B cell (primary cell): ENCODE results near the gene PLCE1. TPM values are rescaled to one million over a fixed set of nuclear protein-coding genes. Genes with fewer than 3 reads are reported as not detected.

Source experiments
- ATAC-seq: fragments of 200-7000 bp; cut with Tn5 transposase; one replicate; pipeline ENCODE4 v1.10.0; 2021; ENCODE audit warnings: low read depth, mild to moderate bottlenecking, moderate number of reproducible peaks, moderate library complexity
- CTCF ChIA-PET: fragments of 350-600 bp; sonication (Branson Sonifier 250); formaldehyde crosslinking; loops from one replicate; lab custom pipeline; 2021; ENCODE audit warnings: antibody characterized with exemption, inconsistent platforms; lab: Charles Lee
- POLR2A ChIA-PET: fragments of 350-600 bp; sonication (Branson Sonifier 250); formaldehyde crosslinking; loops from one replicate; lab custom pipeline; 2021; ENCODE audit warnings: antibody characterized with exemption; lab: Charles Lee
- DNase-seq: peaks from one replicate; pipeline ENCODE4 v3.0.0; 2013
- H2AFZ ChIP-seq: 2 replicates; pipeline ENCODE4 v1.6.1; 2012; ENCODE audit warnings: mild to moderate bottlenecking, low read depth, low read length; ENCODE audit not compliant: insufficient read depth, poor library complexity, severe bottlenecking
- H3K27ac ChIP-seq, 2 donors: 1 replicate in 1 of 2; 2 replicates in 1 of 2; pipeline ENCODE4 v1.5.1; 2012 to 2013; ENCODE audit warnings: low read length in 2 of 2, mild to moderate bottlenecking in 2 of 2, moderate library complexity in 1 of 2
- H3K27me3 ChIP-seq, 4 experiments: fragments of 200-600 bp in 1 of 4; sonication (generic) in 1 of 4; replicated peaks in 1 of 4; 1 replicate in 2 of 4; 2 replicates in 2 of 4; pipeline versions ENCODE4 v1.6.1 to v1.7.0; 2013 to 2016; ENCODE audit warnings: low read length in 3 of 4, mild to moderate bottlenecking in 2 of 4, mixed read lengths in 1 of 4, moderate library complexity in 1 of 4; ENCODE audit not compliant: insufficient read depth in 4 of 4, control insufficient read depth in 3 of 4; ENCODE audit errors: control extremely low read depth in 1 of 4
- H3K36me3 ChIP-seq, 2 experiments: replicated peaks in 1 of 2; 1 replicate in 1 of 2; 2 replicates in 1 of 2; pipeline versions ENCODE4 v1.6.1 to v1.7.1; 2013; ENCODE audit warnings: low read length in 1 of 2; ENCODE audit not compliant: insufficient read depth in 2 of 2, control insufficient read depth in 1 of 2; ENCODE audit errors: control extremely low read depth in 1 of 2, extremely low read depth in 1 of 2
- H3K4me1 ChIP-seq, 2 donors: fragments of 200-600 bp in 1 of 2; sonication (generic) in 1 of 2; 1 replicate in 1 of 2; 2 replicates in 1 of 2; pipeline versions ENCODE4 v1.5.1 to v1.6.1; 2013 to 2017; ENCODE audit warnings: low read length in 2 of 2; ENCODE audit not compliant: control insufficient read depth in 2 of 2, insufficient read depth in 2 of 2
- H3K4me2 ChIP-seq: replicated peaks from 2 replicates; pipeline ENCODE3; 2012; ENCODE audit warnings: mild to moderate bottlenecking, low read depth, low read length; ENCODE audit not compliant: poor library complexity, severe bottlenecking
- H3K4me3 ChIP-seq, 5 experiments: fragments of 200-600 bp in 1 of 5; sonication (generic) in 1 of 5; 1 replicate in 3 of 5; 2 replicates in 2 of 5; pipeline versions ENCODE4 v1.5.1 to v1.7.0; 2011 to 2016; ENCODE audit warnings: low read length in 4 of 5, mild to moderate bottlenecking in 4 of 5, low read depth in 2 of 5, control low read depth in 1 of 5, moderate library complexity in 1 of 5; ENCODE audit not compliant: insufficient read depth in 1 of 5; ENCODE audit errors: control extremely low read depth in 1 of 5, extremely low read depth in 1 of 5
- H3K79me2 ChIP-seq: fragments of 200-600 bp; sonication (generic); one replicate; pipeline ENCODE4 v1.6.0; 2016; ENCODE audit warnings: low read length; ENCODE audit not compliant: control insufficient read depth, insufficient read depth
- H3K9ac ChIP-seq: fragments of 200-600 bp; sonication (generic); 2 replicates; pipeline ENCODE4 v1.6.1; 2017; ENCODE audit warnings: mild to moderate bottlenecking, low read length, moderate library complexity
- H3K9me3 ChIP-seq, 3 donors: one replicate each; pipeline versions ENCODE4 v1.6.1 to v1.7.1; 2013; ENCODE audit warnings: low read length in 2 of 3; ENCODE audit not compliant: control insufficient read depth in 2 of 3, insufficient read depth in 1 of 3; ENCODE audit errors: control extremely low read depth in 1 of 3
- H4K20me1 ChIP-seq: 2 replicates; pipeline ENCODE4 v1.6.0; 2012; ENCODE audit warnings: mild to moderate bottlenecking, low read length; ENCODE audit not compliant: insufficient read depth, control insufficient read depth, poor library complexity, severe bottlenecking
- H3K27ac Mint-ChIP-seq: one replicate; pipeline ENCODE4 v1.8.0; 2021; ENCODE audit warnings: mixed read lengths
- H3K27me3 Mint-ChIP-seq: one replicate; pipeline ENCODE4 v1.8.0; 2021; ENCODE audit warnings: mixed read lengths
- H3K4me1 Mint-ChIP-seq: one replicate; pipeline ENCODE4 v1.8.0; 2021; ENCODE audit warnings: mixed read lengths
- H3K4me3 Mint-ChIP-seq: one replicate; pipeline ENCODE4 v1.8.0; 2021; ENCODE audit warnings: mixed read lengths
- H3K9me3 Mint-ChIP-seq: one replicate; pipeline ENCODE4 v1.8.0; 2022; ENCODE audit warnings: mixed read lengths; ENCODE audit not compliant: insufficient read depth
- CTCF ChIP-seq: fragments of 200-600 bp; IDR thresholded peaks from one replicate; pipeline ENCODE4 v1.8.0; 2022; ENCODE audit warnings: antibody characterized with exemption, mild to moderate bottlenecking
- EZH2 ChIP-seq: IDR thresholded peaks from 2 replicates; pipeline ENCODE4 v1.6.1; 2012; ENCODE audit warnings: borderline replicate concordance, low read depth, mild to moderate bottlenecking, moderate library complexity, low read length; ENCODE audit not compliant: insufficient read depth, poor library complexity, severe bottlenecking
- WGBS: methylation state at CpG from one replicate; pipeline ENCODE4 v1.1.5; 2013; ENCODE audit warnings: missing lambda C conversion rate; ENCODE audit not compliant: insufficient coverage; 5-methylcytosine and 5-hydroxymethylcytosine counted together
- intact Hi-C: fragments of 100-400 bp; cut with micrococcal nuclease; formaldehyde crosslinking; loops from one replicate; pipeline ENCODE4 v1.10.0; 2022
- polyA plus RNA-seq: library from polyadenylated mRNA; depleted of rRNA; stranded (reverse); fragments of >200 nt; gene quantifications from 2 replicates; pipeline ENCODE4 v1.2.3, GENCODE V29; 2012
- total RNA-seq, 2 donors: library from RNA; stranded (reverse); fragments of 120-200 nt in 1 of 2; gene quantifications; 1 replicate in 1 of 2; 2 replicates in 1 of 2; pipeline versions ENCODE4 v1.2.3 to v1.2.4, GENCODE V29; 2013 to 2022

The PLCE1 gene
- total and polyA plus RNA-seq, 2 donors (not counting 1 experiment from before 2014, with no cell fraction given), result not detected

- H3K27me3 Mint-ChIP-seq, result peaks cover 6% of the 10 kb centered on the region
- POLR2A ChIA-PET, result no interaction called here
- no peaks in the 10 kb centered on the region for H3K27me3 ChIP-seq
- no peaks in the 10 kb centered on the region for H3K36me3 ChIP-seq
- no peak overlapping the region for H3K9ac ChIP-seq
- no peak overlapping the region for H3K4me2 ChIP-seq
- H3K79me2 ChIP-seq, result no peaks in the 10 kb centered on the region
- no peak for DNase-seq
- H3K4me3 Mint-ChIP-seq, result no peak overlapping the region
- H3K9me3 ChIP-seq, result no peaks in the 10 kb centered on the region
- no peak overlapping the region for H3K4me3 ChIP-seq
- no peak overlapping the region for H3K27ac ChIP-seq
- intact Hi-C loops, result no loop called here
- no peaks in the 10 kb centered on the region for H3K4me1 ChIP-seq
- no peaks in the 10 kb centered on the region for H3K9me3 Mint-ChIP-seq
- no CpG with 5 or more reads among the region's 3 CpGs for WGBS
- no peak overlapping the region for H2AFZ ChIP-seq
- no peaks in the 10 kb centered on the region for H4K20me1 ChIP-seq
- CTCF ChIA-PET, result no interaction called here
- no peak for ATAC-seq
- no peaks in the 10 kb centered on the region for H3K4me1 Mint-ChIP-seq
- no peak overlapping the region for H3K27ac Mint-ChIP-seq
- no peak for TF ChIP-seq CTCF
- TF ChIP-seq EZH2, result no peak
These were observed 23.3 kb downstream of the PLCE1 start for GRCh38 chr10:94016727-94017714.

GRCh38 chr10:94018107-94018506 is 24.4 kb downstream of the PLCE1 start:
- H3K9me3 Mint-ChIP-seq, result no peaks in the 10 kb centered on the region
- ChIA-PET CTCF (no interaction called here), POLR2A (no interaction called here)
- Histone ChIP-seq H3K27ac (no peak overlapping the region), H3K9ac (no peak overlapping the region), H4K20me1 (no peaks in the 10 kb centered on the region), H3K4me2 (no peak overlapping the region), H3K4me3 (no peak overlapping the region), H2AFZ (no peak overlapping the region), H3K79me2 (no peaks in the 10 kb centered on the region), H3K27me3 (peaks cover 0 to 5% (median 0%) of the 10 kb centered on the region in 4 experiments), H3K36me3 (no peaks in the 10 kb centered on the region), H3K9me3 (no peaks in the 10 kb centered on the region), H3K4me1 (no peaks in the 10 kb centered on the region)
- H3K4me1 Mint-ChIP-seq, result no peaks in the 10 kb centered on the region
- intact Hi-C loops, result no loop called here
- no peak overlapping the region for H3K4me3 Mint-ChIP-seq
- TF ChIP-seq CTCF, result no peak
- no peak for TF ChIP-seq EZH2
- no peak for ATAC-seq
- no peak overlapping the region for H3K27ac Mint-ChIP-seq
- WGBS, result 79% methylated on average over 3 of the region's 3 CpGs
- no peak for DNase-seq
- H3K27me3 Mint-ChIP-seq, result peaks cover 10% of the 10 kb centered on the region
